GM23338 (cell line): ENCODE measurements around the gene GOSR2.

ENCODE experiments used
- EZH2phosphoT487 ChIP-seq: fragments of 200-600 bp; sonication (generic); IDR thresholded peaks from one replicate; pipeline ENCODE4 v1.8.1; 2018; ENCODE audit warnings: antibody characterized with exemption; ENCODE audit not compliant: unreplicated experiment
- POLR2AphosphoS5 ChIP-seq: IDR thresholded peaks from 2 replicates; pipeline ENCODE4 v1.6.1; 2016; ENCODE audit warnings: antibody characterized with exemption, low read depth
- TF ChIP-seq, protein P1 (sequence below), 2 experiments: fragments of 200-600 bp in 1 of 2; sonication (generic) in 1 of 2; conservative IDR thresholded peaks; 2 replicates each; pipeline versions ENCODE4 v1.5.1 to v1.6.1; 2016 to 2017; ENCODE audit warnings: antibody characterized with exemption in 2 of 2, low read depth in 2 of 2, mild to moderate bottlenecking in 2 of 2, moderate library complexity in 1 of 2

- no peak for TF ChIP-seq POLR2AphosphoS5
- TF ChIP-seq EZH2phosphoT487 = no peak
- TF ChIP-seq, protein P1, sequence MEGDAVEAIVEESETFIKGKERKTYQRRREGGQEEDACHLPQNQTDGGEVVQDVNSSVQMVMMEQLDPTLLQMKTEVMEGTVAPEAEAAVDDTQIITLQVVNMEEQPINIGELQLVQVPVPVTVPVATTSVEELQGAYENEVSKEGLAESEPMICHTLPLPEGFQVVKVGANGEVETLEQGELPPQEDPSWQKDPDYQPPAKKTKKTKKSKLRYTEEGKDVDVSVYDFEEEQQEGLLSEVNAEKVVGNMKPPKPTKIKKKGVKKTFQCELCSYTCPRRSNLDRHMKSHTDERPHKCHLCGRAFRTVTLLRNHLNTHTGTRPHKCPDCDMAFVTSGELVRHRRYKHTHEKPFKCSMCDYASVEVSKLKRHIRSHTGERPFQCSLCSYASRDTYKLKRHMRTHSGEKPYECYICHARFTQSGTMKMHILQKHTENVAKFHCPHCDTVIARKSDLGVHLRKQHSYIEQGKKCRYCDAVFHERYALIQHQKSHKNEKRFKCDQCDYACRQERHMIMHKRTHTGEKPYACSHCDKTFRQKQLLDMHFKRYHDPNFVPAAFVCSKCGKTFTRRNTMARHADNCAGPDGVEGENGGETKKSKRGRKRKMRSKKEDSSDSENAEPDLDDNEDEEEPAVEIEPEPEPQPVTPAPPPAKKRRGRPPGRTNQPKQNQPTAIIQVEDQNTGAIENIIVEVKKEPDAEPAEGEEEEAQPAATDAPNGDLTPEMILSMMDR (conservative IDR thresholded peaks at IDR 0.05; ENCODE audit: low read depth in 2 of 2) = no peak
Observed at GRCh38 chr17:46875849-46876352, 47.1 kb upstream of the GOSR2 start.
